ENCODE results near the gene NIFK.

NIFK gene

DNA sequence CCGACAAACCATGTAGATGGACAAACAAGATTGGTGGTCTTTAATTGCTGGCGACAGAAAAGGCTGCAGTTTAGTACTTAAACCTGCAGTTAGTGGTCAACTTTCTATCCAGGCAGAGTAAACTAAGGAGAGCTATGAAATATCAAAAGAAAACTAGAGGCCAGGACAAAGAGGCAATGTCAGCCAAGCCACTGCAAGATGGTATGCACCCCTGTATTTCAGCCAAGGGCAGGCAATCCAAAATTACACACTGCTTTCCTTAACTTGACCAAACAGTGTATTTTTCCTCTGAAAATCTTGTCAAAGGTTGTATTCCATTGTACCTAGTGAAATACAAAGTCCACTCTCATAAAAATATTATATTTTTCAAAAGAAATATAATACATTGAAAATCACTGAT lies 9.3 kb downstream of the NIFK start:
- H3K9ac ChIP-seq = no peak overlapping the region
- H3K27ac ChIP-seq = no peak overlapping the region
- no peak overlapping the region for H2AFZ ChIP-seq
- H3K4me3 ChIP-seq (ENCODE audit: low read depth, low read length) = no peak overlapping the region
- no peaks in the 10 kb centered on the region for H3K27me3 ChIP-seq (ENCODE audit: control insufficient read depth, insufficient read depth, low read length)
- no peaks in the 10 kb centered on the region for H3K36me3 ChIP-seq (ENCODE audit: control insufficient read depth, insufficient read depth, low read length)
- no peaks in the 10 kb centered on the region for H3K9me3 ChIP-seq (ENCODE audit: control insufficient read depth, low read length)
- no peaks in the 10 kb centered on the region for H3K4me1 ChIP-seq
- H3K4me2 ChIP-seq (ENCODE audit: low read length) = no peak overlapping the region
- TF ChIP-seq, protein P1, sequence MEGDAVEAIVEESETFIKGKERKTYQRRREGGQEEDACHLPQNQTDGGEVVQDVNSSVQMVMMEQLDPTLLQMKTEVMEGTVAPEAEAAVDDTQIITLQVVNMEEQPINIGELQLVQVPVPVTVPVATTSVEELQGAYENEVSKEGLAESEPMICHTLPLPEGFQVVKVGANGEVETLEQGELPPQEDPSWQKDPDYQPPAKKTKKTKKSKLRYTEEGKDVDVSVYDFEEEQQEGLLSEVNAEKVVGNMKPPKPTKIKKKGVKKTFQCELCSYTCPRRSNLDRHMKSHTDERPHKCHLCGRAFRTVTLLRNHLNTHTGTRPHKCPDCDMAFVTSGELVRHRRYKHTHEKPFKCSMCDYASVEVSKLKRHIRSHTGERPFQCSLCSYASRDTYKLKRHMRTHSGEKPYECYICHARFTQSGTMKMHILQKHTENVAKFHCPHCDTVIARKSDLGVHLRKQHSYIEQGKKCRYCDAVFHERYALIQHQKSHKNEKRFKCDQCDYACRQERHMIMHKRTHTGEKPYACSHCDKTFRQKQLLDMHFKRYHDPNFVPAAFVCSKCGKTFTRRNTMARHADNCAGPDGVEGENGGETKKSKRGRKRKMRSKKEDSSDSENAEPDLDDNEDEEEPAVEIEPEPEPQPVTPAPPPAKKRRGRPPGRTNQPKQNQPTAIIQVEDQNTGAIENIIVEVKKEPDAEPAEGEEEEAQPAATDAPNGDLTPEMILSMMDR (IDR thresholded peaks at IDR 0.05) = no peak
- H3K79me2 ChIP-seq = no peaks in the 10 kb centered on the region

DNA sequence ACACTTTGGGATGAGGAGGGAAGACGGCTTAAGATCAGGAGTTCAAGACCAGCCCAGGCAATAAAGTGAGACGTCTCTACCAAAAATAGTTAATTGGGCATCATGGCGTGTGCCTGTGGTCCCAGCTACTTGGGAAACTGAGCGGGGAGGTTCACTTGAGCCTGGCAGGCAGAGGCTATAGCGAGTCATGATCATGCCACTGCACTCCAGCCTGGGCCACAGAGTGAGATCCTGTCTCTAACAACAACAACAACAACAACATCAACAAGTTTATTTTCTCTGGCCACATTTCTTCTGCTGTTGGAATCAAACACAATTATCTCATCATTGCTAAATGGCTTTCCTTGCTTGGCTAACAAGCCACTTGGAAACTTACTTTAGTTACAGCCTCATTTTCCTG lies 13.4 kb downstream of the NIFK start:
- Histone ChIP-seq H3K79me2 (no peaks in the 10 kb centered on the region), H3K27ac (no peak overlapping the region)
- TF ChIP-seq, protein P1 (IDR thresholded peaks at IDR 0.05) = no peak

DNA sequence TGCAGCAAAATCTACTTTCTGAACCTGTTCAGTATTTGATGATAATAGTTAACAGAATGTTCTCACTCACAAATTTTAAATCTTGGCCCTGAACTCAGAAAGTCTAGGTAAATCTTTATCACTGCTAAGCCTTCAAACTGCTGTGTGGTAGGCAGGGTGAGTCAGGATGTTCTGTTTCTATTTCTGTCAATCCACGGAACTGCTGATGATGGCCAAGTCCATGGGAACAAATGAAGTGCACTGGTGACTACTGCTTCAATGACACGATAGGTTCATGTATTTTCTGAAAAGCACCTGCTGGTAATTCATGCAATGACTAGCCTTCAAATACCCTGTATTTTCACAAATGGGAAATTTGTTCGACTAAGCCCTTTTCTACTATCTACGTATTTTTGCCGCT lies 14.2 kb downstream of the NIFK start:
- H3K9me3 ChIP-seq (ENCODE audit: control insufficient read depth, low read length) = no peaks in the 10 kb centered on the region
- no peak overlapping the region for H3K4me2 ChIP-seq (ENCODE audit: low read length)
- no peak overlapping the region for H3K9ac ChIP-seq
- no peaks in the 10 kb centered on the region for H3K79me2 ChIP-seq
- H3K27me3 ChIP-seq (ENCODE audit: control insufficient read depth, insufficient read depth, low read length) = no peaks in the 10 kb centered on the region
- no peaks in the 10 kb centered on the region for H3K4me1 ChIP-seq
- H3K27ac ChIP-seq = no peak overlapping the region
- TF ChIP-seq, protein P1 (IDR thresholded peaks at IDR 0.05) = no peak
- no peak overlapping the region for H2AFZ ChIP-seq
- no peaks in the 10 kb centered on the region for H3K36me3 ChIP-seq (ENCODE audit: control insufficient read depth, insufficient read depth, low read length)
- no peak overlapping the region for H3K4me3 ChIP-seq (ENCODE audit: low read depth, low read length)

More for the DNA sequence above, 13.4 kb downstream of the NIFK start:
- Histone ChIP-seq H3K4me1 (no peaks in the 10 kb centered on the region), H2AFZ (no peak overlapping the region), H3K27me3 (ENCODE audit: control insufficient read depth, insufficient read depth, low read length) (no peaks in the 10 kb centered on the region), H3K9me3 (ENCODE audit: control insufficient read depth, low read length) (no peaks in the 10 kb centered on the region), H3K36me3 (ENCODE audit: control insufficient read depth, insufficient read depth, low read length) (no peaks in the 10 kb centered on the region), H3K4me2 (ENCODE audit: low read length) (no peak overlapping the region), H3K4me3 (ENCODE audit: low read depth, low read length) (no peak overlapping the region), H3K9ac (no peak overlapping the region)

DNA sequence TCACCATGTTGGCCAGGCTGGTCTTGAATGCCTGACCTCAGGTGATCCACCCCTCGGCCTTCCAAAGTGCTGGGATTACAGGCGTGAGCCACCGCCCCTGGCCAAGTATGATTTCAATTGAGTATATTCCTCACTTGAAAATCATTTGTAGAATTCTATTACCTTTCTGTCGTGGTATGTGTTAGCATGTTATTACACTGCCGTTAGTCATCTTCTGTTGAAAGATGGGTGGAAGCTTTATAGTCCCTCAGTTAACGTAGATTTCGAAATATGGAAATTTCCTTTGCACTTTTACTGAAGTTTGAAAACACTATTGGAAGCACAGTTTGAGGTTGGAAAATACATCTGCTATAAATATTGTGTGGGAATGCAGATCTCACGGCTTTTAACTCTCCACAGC lies 14.7 kb downstream of the NIFK start:
- no peak overlapping the region for H3K4me3 ChIP-seq (ENCODE audit: low read depth, low read length)
- no peak overlapping the region for H3K27ac ChIP-seq
- H3K9ac ChIP-seq = no peak overlapping the region
- no peaks in the 10 kb centered on the region for H3K27me3 ChIP-seq (ENCODE audit: control insufficient read depth, insufficient read depth, low read length)
- no peaks in the 10 kb centered on the region for H3K36me3 ChIP-seq (ENCODE audit: control insufficient read depth, insufficient read depth, low read length)
- H3K4me1 ChIP-seq = no peaks in the 10 kb centered on the region
- no peak overlapping the region for H3K4me2 ChIP-seq (ENCODE audit: low read length)
- no peaks in the 10 kb centered on the region for H3K79me2 ChIP-seq
- no peak overlapping the region for H2AFZ ChIP-seq
- TF ChIP-seq, protein P1 (IDR thresholded peaks at IDR 0.05) = no peak
- no peaks in the 10 kb centered on the region for H3K9me3 ChIP-seq (ENCODE audit: control insufficient read depth, low read length)

DNA sequence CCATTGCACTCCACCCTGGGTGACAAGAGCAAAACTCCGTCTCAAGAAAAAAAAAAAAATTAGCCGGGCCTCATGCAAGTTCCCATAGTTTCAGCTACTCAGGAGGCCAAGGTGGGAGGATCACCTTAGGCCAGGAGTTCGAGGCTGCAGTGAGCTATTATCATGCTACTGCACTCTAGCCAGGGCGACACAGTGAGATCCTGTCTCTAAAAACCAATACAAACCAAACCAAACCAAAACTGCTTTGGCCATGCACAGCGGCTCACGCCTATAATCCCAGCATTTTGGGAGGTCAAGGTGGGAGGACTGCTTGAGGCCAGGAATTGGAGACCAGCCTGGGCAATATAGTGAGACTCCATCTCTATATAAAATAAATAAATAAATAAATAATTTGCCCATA lies 19.1 kb downstream of the NIFK start:
- Histone ChIP-seq H3K4me2 (ENCODE audit: low read length) (no peak overlapping the region), H2AFZ (no peak overlapping the region), H3K27ac (no peak overlapping the region), H3K9me3 (ENCODE audit: control insufficient read depth, low read length) (no peaks in the 10 kb centered on the region), H3K27me3 (ENCODE audit: control insufficient read depth, insufficient read depth, low read length) (no peaks in the 10 kb centered on the region), H3K4me1 (no peaks in the 10 kb centered on the region), H3K79me2 (no peaks in the 10 kb centered on the region), H3K9ac (no peak overlapping the region), H3K36me3 (ENCODE audit: control insufficient read depth, insufficient read depth, low read length) (no peaks in the 10 kb centered on the region), H3K4me3 (ENCODE audit: low read depth, low read length) (no peak overlapping the region)
- TF ChIP-seq, protein P1 (IDR thresholded peaks at IDR 0.05) = no peak
